HUES48 (cell line): ENCODE measurements around the gene FBXL7.

Experiments
- H3K27ac ChIP-seq: one replicate; pipeline ENCODE4 v1.7.0; 2013; ENCODE audit warnings: low read depth, low read length, inconsistent platforms
- H3K27me3 ChIP-seq: 2 replicates; pipeline ENCODE4 v1.6.1; 2013; ENCODE audit warnings: mild to moderate bottlenecking, low read length; ENCODE audit not compliant: control insufficient read depth, insufficient read depth
- H3K36me3 ChIP-seq: 2 replicates; pipeline ENCODE4 v1.6.1; 2013; ENCODE audit warnings: low read length; ENCODE audit not compliant: control insufficient read depth, insufficient read depth
- H3K4me1 ChIP-seq: 2 replicates; pipeline ENCODE4 v1.6.1; 2013; ENCODE audit warnings: mild to moderate bottlenecking, low read length; ENCODE audit not compliant: control insufficient read depth, insufficient read depth
- H3K4me3 ChIP-seq: 2 replicates; pipeline ENCODE4 v1.5.1; 2013; ENCODE audit warnings: mild to moderate bottlenecking, low read depth, low read length
- H3K9ac ChIP-seq: 2 replicates; pipeline ENCODE4 v1.6.1; 2013; ENCODE audit warnings: mild to moderate bottlenecking, low read depth, low read length, moderate library complexity
- H3K9me3 ChIP-seq: 2 replicates; pipeline ENCODE4 v1.6.1; 2013; ENCODE audit warnings: low read length; ENCODE audit not compliant: control insufficient read depth, insufficient read depth

Gene FBXL7

GRCh38 chr5:15521381-15522186 is 21.6 kb downstream of the FBXL7 start:
- H3K9me3 ChIP-seq, result no peaks in the 10 kb centered on the region
- H3K4me1 ChIP-seq, result peaks cover 22% of the 10 kb centered on the region
- no peak overlapping the region for H3K9ac ChIP-seq
- no peaks in the 10 kb centered on the region for H3K27me3 ChIP-seq
- no peak overlapping the region for H3K27ac ChIP-seq
- H3K4me3 ChIP-seq, result no peak overlapping the region
- H3K36me3 ChIP-seq, result no peaks in the 10 kb centered on the region

GRCh38 chr5:15522187-15522520 is 22.2 kb downstream of the FBXL7 start:
- H3K9me3 ChIP-seq, result no peaks in the 10 kb centered on the region
- H3K4me1 ChIP-seq, result peaks cover 22% of the 10 kb centered on the region
- H3K36me3 ChIP-seq, result no peaks in the 10 kb centered on the region
- H3K9ac ChIP-seq, result no peak overlapping the region
- no peak overlapping the region for H3K27ac ChIP-seq
- H3K4me3 ChIP-seq, result no peak overlapping the region
- H3K27me3 ChIP-seq, result no peaks in the 10 kb centered on the region

DNA sequence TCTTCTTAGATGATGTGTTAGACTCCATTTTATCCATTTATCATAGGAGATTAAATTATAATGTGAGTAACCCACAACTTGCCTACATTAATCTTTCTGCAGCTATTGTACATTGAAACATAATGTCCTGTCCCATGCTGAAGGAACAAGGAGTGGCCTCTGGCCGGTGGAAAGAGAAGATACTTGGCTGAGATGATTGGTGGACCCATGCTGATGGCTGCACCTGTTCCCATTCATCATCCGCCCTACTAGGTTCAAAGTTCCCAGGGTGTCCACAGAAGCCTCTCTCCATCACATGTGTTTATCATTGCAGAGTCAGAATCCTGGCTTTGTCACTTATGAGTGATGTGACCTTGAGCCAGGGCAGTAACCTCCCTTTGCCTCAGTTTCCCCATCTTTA is 24.7 kb downstream of the FBXL7 start:
- H3K9me3 ChIP-seq, result no peaks in the 10 kb centered on the region
- H3K4me3 ChIP-seq, result no peak overlapping the region
- no peak overlapping the region for H3K9ac ChIP-seq
- H3K36me3 ChIP-seq, result no peaks in the 10 kb centered on the region
- H3K27me3 ChIP-seq, result no peaks in the 10 kb centered on the region
- H3K27ac ChIP-seq, result no peak overlapping the region
- peaks cover 22% of the 10 kb centered on the region for H3K4me1 ChIP-seq

- H3K36me3 ChIP-seq, result no peaks in the 10 kb centered on the region
- H3K4me1 ChIP-seq, result peaks cover 22% of the 10 kb centered on the region
- H3K9ac ChIP-seq, result no peak overlapping the region
- H3K9me3 ChIP-seq, result no peaks in the 10 kb centered on the region
- H3K27ac ChIP-seq, result no peak overlapping the region
- H3K27me3 ChIP-seq, result no peaks in the 10 kb centered on the region
- H3K4me3 ChIP-seq, result no peak overlapping the region
These were observed 25.8 kb downstream of the FBXL7 start for GRCh38 chr5:15525703-15526275.

DNA sequence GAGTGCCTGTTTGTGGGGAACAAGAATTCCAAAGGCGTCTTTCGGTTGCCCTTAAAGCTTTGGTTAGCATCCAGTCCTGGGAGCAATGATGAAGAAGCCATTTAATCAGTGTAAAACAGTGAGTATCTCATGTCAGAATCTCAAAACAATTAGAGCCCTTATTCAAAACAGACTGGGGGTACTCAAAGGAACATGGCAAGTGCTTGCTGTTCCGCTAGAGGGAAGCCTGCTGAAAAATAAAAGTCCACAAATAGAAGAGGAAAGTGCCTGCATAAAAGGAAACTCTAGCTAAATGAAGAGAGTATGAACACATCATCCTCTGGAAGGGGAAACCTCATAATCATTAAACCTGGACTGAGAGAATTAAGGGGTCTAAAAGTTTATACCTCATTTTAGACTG is 26.4 kb downstream of the FBXL7 start:
- Histone ChIP-seq H3K9me3 (no peaks in the 10 kb centered on the region), H3K27me3 (no peaks in the 10 kb centered on the region), H3K4me1 (peaks cover 16% of the 10 kb centered on the region), H3K27ac (no peak overlapping the region), H3K4me3 (no peak overlapping the region), H3K9ac (no peak overlapping the region), H3K36me3 (no peaks in the 10 kb centered on the region)

DNA sequence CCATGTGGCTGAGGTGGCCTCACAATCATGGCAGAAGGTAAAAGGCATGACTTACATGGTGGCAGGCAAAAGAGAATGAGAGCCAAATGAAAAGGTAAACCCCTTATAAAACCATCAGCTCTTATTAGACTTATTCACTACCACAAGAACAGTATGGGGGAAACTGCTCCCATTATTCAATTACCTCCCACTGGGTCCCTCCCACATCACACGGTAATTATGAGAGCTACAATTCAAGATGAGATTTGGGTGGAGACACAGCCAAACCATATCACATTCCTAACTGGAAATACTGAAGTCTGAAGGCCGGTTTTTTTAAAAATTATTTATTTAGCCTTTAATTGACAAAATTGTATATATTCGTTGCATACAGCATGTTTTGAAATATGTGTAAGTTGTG is 28.5 kb downstream of the FBXL7 start:
- Histone ChIP-seq H3K27me3 (no peaks in the 10 kb centered on the region), H3K9me3 (no peaks in the 10 kb centered on the region), H3K4me3 (no peak overlapping the region), H3K9ac (no peak overlapping the region), H3K27ac (no peak overlapping the region), H3K4me1 (no peaks in the 10 kb centered on the region; the same call in 1 of the 2 replicates), H3K36me3 (no peaks in the 10 kb centered on the region)

- no peaks in the 10 kb centered on the region for H3K27me3 ChIP-seq
- H3K36me3 ChIP-seq, result no peaks in the 10 kb centered on the region
- H3K27ac ChIP-seq, result no peak overlapping the region
- no peak overlapping the region for H3K4me3 ChIP-seq
- H3K9me3 ChIP-seq, result no peaks in the 10 kb centered on the region
- no peak overlapping the region for H3K9ac ChIP-seq
- H3K4me1 ChIP-seq, result no peaks in the 10 kb centered on the region; the same call in 1 of the 2 replicates
These were observed 29.0 kb downstream of the FBXL7 start for GRCh38 chr5:15529013-15529412.

DNA sequence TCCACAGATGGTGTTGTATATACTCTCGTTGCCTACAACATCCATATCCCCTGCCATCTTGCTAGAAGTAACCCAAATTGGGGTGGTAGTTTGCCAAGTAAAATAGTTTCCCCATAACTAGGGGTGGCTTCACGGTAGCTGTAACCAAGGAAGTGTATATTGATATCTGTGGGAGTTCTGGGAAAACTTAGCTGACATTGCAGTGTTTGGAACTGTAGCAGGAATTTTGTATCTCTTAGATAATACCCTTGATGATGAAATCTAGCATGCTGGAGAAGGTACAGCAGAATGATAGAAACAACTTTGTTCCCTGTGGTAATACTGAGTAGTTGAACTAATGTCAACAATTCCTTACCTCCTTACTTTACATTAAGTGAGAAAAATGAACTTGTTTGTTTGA is 29.8 kb downstream of the FBXL7 start:
- no peaks in the 10 kb centered on the region for H3K36me3 ChIP-seq
- no peaks in the 10 kb centered on the region; the same call in 1 of the 2 replicates for H3K4me1 ChIP-seq
- H3K9ac ChIP-seq, result no peak overlapping the region
- no peak overlapping the region for H3K4me3 ChIP-seq
- H3K9me3 ChIP-seq, result no peaks in the 10 kb centered on the region
- H3K27ac ChIP-seq, result no peak overlapping the region
- no peaks in the 10 kb centered on the region for H3K27me3 ChIP-seq

DNA sequence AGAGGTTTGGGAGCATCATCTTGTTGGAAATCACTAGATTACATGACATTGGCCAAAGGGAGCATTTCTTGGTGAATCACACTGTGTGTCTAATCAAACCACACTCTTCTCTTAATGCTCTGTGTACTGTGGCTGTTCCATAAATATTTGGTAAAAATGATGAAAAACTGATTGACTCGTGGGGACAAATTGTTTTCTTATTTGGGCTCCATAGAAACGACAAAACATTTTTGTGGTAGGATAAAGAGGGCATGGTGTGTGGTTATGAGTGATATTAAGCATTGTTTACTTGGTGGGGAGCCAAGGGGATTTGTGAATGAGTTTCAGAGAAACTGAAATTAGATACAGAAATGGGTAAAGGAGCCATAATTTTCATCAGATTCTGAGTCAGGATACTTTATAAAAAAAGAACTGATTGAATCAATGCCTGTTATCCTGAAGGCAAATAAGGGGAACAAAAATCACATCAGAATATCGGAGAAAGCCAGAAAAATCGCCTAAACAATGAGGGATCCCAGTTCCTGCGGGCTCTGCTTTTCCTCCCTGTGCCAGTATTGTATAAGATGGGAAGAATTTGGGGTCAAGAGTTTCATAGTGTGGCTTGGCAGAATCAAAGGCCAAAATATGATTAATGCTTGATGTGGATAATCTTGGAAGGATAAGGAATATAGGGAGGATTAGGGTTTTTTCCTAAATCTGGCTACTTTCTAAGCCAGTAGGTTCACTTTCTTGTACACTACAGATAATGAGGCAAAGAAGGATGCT is 33.3 kb downstream of the FBXL7 start:
- H3K36me3 ChIP-seq, result no peaks in the 10 kb centered on the region
- peaks cover 8% of the 10 kb centered on the region; the same call in 1 of the 2 replicates for H3K9me3 ChIP-seq
- peaks cover 6% of the 10 kb centered on the region for H3K4me1 ChIP-seq
- no peak overlapping the region for H3K27ac ChIP-seq
- H3K9ac ChIP-seq, result no peak overlapping the region
- no peaks in the 10 kb centered on the region for H3K27me3 ChIP-seq
- H3K4me3 ChIP-seq, result no peak overlapping the region

DNA sequence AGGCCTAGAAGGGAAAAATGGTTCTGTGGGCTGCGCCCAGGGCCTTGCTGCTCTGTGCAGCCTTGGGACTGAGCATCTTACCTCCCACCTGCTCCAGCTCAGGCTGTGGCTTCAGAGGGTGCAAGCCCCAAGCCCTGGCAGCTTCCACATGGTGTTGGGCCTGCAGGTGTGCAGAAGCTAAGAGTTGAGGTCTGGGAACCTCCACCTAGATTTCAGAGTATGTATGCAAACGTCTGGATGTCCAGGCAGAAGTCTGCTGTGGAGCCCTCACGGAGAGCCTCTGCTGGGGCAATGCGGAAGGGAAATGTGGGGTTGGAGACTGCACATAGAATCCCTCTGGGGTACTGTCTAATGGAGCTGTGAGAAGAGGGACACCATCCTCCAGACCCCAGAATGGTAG is 36.0 kb downstream of the FBXL7 start:
- no peaks in the 10 kb centered on the region for H3K36me3 ChIP-seq
- no peak overlapping the region for H3K9ac ChIP-seq
- no peak overlapping the region for H3K27ac ChIP-seq
- H3K4me1 ChIP-seq, result peaks cover 29% of the 10 kb centered on the region
- H3K27me3 ChIP-seq, result no peaks in the 10 kb centered on the region
- no peak overlapping the region for H3K4me3 ChIP-seq
- H3K9me3 ChIP-seq, result peaks cover 8% of the 10 kb centered on the region; the same call in 1 of the 2 replicates

GRCh38 chr5:15538516-15538915 is 38.5 kb downstream of the FBXL7 start:
- H3K27me3 ChIP-seq, result no peaks in the 10 kb centered on the region

More at GRCh38 chr5:15538516-15538915, 38.5 kb downstream of the FBXL7 start:
- H3K9ac ChIP-seq, result no peak overlapping the region
- H3K36me3 ChIP-seq, result no peaks in the 10 kb centered on the region
- peaks cover 33% of the 10 kb centered on the region for H3K4me1 ChIP-seq
- H3K4me3 ChIP-seq, result peak overlapping the region; percentile 14
- peaks cover 8% of the 10 kb centered on the region; the same call in 1 of the 2 replicates for H3K9me3 ChIP-seq
- H3K27ac ChIP-seq, result peak overlapping the region; percentile 44
